Measurements from ENCODE around the gene B3GNT4. TPM values are rescaled to one million over a fixed set of nuclear protein-coding genes. Genes with fewer than 3 reads are reported as not detected.

The B3GNT4 gene
- total and polyA plus RNA-seq, 2 of the 8 experiments (the other 6 are each of a cell fraction or from before 2014, with no cell fraction given), result 1.1 to 1.4 TPM

DNA sequence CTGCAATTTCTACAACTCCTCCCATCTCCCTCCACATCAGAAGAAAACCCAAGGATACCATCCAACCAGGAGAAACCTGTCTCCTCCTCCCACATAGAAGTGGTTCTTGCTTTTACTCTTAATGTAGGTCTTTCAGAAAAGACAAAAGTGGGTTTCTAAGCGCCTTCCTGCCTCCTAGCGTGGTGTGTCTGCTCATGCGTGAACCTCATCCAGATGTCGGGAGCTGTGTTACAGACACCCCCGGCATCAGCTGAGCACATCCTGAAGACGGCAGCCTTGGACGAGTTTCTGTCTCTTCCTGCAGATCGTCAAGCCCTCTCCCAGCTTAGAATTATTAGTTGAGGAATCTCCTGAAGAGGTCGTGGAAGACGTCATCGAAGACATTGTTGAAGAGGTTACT lies 11.1 kb upstream of the B3GNT4 start (continued):
- TF ChIP-seq FOSL1 (IDR thresholded peaks at IDR 0.05; ENCODE audit: insufficient read depth, low read depth, low read length), result no peak
- no peak for TF ChIP-seq SRF (IDR thresholded peaks at IDR 0.05; ENCODE audit: low read depth, low read length)
- no peak for TF ChIP-seq TAF1 (IDR thresholded peaks at IDR 0.05; ENCODE audit: low read depth, low read length)
- TF ChIP-seq SIRT6 (IDR thresholded peaks at IDR 0.05; ENCODE audit: low read length), result no peak
- TF ChIP-seq JUND (IDR thresholded peaks at IDR 0.05; ENCODE audit: low read length), result no peak

Data from H1 (cell line).